IMR-90 (cell line): ENCODE results near the gene RPS19BP1. TPM values are rescaled to one million over a fixed set of nuclear protein-coding genes. Genes with fewer than 3 reads are reported as not detected.
A peak's percentile ranks its signal among the peaks of the same experiment; 100 is the strongest.

Experiments used
- ATAC-seq: fragments of 200-7000 bp; cut with Tn5 transposase; 2 replicates; pipeline ENCODE4 v1.9.1; 2020; ENCODE audit warnings: low read depth, mild to moderate bottlenecking, moderate library complexity
- BruUV-seq: library from RNA; stranded (reverse); fragments of 400-500 nt; replicated peaks from 2 replicates; lab custom pipeline; 2021; lab: Mats Ljungman, UMichigan
- CTCF ChIA-PET: fragments of 300-600 bp; formaldehyde crosslinking; extraction: SDS; loops from one replicate; lab custom pipeline; 2021; ENCODE audit warnings: antibody characterized with exemption; lab: Yijun Ruan, JAX
- POLR2A ChIA-PET: fragments of 300-600 bp; sonication (Branson Sonifier 250); formaldehyde crosslinking; loops from one replicate; lab custom pipeline; 2022; ENCODE audit warnings: antibody characterized with exemption; ENCODE audit not compliant: unreplicated experiment; lab: Charles Lee
- DNase-seq: peaks from one replicate; pipeline ENCODE4 v3.0.0; 2013
- H2AFZ ChIP-seq: replicated peaks from 2 replicates; pipeline ENCODE3; 2013; ENCODE audit warnings: low read length, mild to moderate bottlenecking; ENCODE audit not compliant: poor library complexity
- H2AK5ac ChIP-seq: 2 replicates; pipeline ENCODE4 v1.6.1; 2013; ENCODE audit warnings: low read depth, low read length, inconsistent platforms
- H2AK9ac ChIP-seq: replicated peaks from 2 replicates; pipeline ENCODE3; 2013; ENCODE audit warnings: mild to moderate bottlenecking, low read depth, low read length, moderate library complexity; ENCODE audit not compliant: poor library complexity
- H2BK120ac ChIP-seq: 2 replicates; pipeline ENCODE4 v1.6.1; 2013; ENCODE audit warnings: low read depth, low read length, inconsistent platforms
- H2BK15ac ChIP-seq: 3 replicates; pipeline ENCODE4 v1.6.1; 2013; ENCODE audit warnings: low read depth, low read length, inconsistent platforms
- H2BK20ac ChIP-seq: 2 replicates; pipeline ENCODE4 v1.6.1; 2013; ENCODE audit warnings: low read depth, mild to moderate bottlenecking, inconsistent platforms, low read length, moderate library complexity
- H2BK5ac ChIP-seq: 2 replicates; pipeline ENCODE4 v1.6.1; 2013; ENCODE audit warnings: mild to moderate bottlenecking, low read depth, low read length, inconsistent platforms; ENCODE audit not compliant: poor library complexity, severe bottlenecking
- H3K14ac ChIP-seq: replicated peaks from 2 replicates; pipeline ENCODE4 v1.6.1; 2013; ENCODE audit warnings: low read depth, low read length, inconsistent platforms
- H3K18ac ChIP-seq: 2 replicates; pipeline ENCODE4 v1.6.1; 2013; ENCODE audit warnings: low read depth, low read length, control low read depth
- H3K23ac ChIP-seq: 2 replicates; pipeline ENCODE4 v1.6.1; 2013; ENCODE audit warnings: low read depth, low read length, inconsistent platforms
- H3K27ac ChIP-seq: 2 replicates; pipeline ENCODE4 v1.5.1; 2013; ENCODE audit warnings: mild to moderate bottlenecking, control low read depth, low read length; ENCODE audit not compliant: insufficient read depth
- H3K27me3 ChIP-seq: 2 replicates; pipeline ENCODE4 v1.6.1; 2013; ENCODE audit warnings: low read length; ENCODE audit not compliant: control insufficient read depth, insufficient read depth
- H3K36me3 ChIP-seq: 2 replicates; pipeline ENCODE4 v1.6.1; 2013; ENCODE audit warnings: low read length, mixed read lengths; ENCODE audit not compliant: control insufficient read depth, insufficient read depth
- H3K4ac ChIP-seq: 2 replicates; pipeline ENCODE4 v1.6.1; 2013; ENCODE audit warnings: low read depth, low read length, inconsistent platforms
- H3K4me1 ChIP-seq: 2 replicates; pipeline ENCODE4 v1.6.1; 2013; ENCODE audit warnings: low read length, mixed read lengths; ENCODE audit not compliant: control insufficient read depth, insufficient read depth
- H3K4me2 ChIP-seq: 2 replicates; pipeline ENCODE4 v1.6.1; 2013; ENCODE audit warnings: low read depth, mild to moderate bottlenecking, control low read depth, low read length, moderate library complexity
- H3K4me3 ChIP-seq: 2 replicates; pipeline ENCODE4 v1.5.1; 2013; ENCODE audit warnings: low read depth, mild to moderate bottlenecking, control low read depth, low read length, moderate library complexity; ENCODE audit not compliant: insufficient read depth
- H3K56ac ChIP-seq: 2 replicates; pipeline ENCODE4 v1.6.1; 2013; ENCODE audit warnings: low read length, inconsistent platforms; ENCODE audit not compliant: insufficient read depth; ENCODE audit errors: extremely low read depth
- H3K79me1 ChIP-seq, 2 experiments: 2 replicates each; pipeline ENCODE4 v1.6.1; 2013; ENCODE audit warnings: low read length in 2 of 2, inconsistent platforms in 1 of 2, low read depth in 1 of 2
- H3K9ac ChIP-seq: 2 replicates; pipeline ENCODE4 v1.6.1; 2013; ENCODE audit warnings: low read depth, low read length, control low read depth
- H3K9me1 ChIP-seq: 2 replicates; pipeline ENCODE4 v1.6.1; 2013; ENCODE audit warnings: low read length, inconsistent platforms; ENCODE audit not compliant: insufficient read depth
- H3K9me3 ChIP-seq: 2 replicates; pipeline ENCODE4 v1.6.1; 2013; ENCODE audit warnings: low read length; ENCODE audit not compliant: control insufficient read depth, insufficient read depth
- H4K20me1 ChIP-seq: 2 replicates; pipeline ENCODE4 v1.6.1; 2013; ENCODE audit warnings: low read length, inconsistent platforms; ENCODE audit not compliant: insufficient read depth
- H4K5ac ChIP-seq: 2 replicates; pipeline ENCODE4 v1.6.1; 2013; ENCODE audit warnings: mild to moderate bottlenecking, low read depth, low read length, control low read depth
- H4K8ac ChIP-seq, 2 experiments: 2 replicates each; pipeline ENCODE4 v1.6.1; 2013; ENCODE audit warnings: low read depth in 2 of 2, low read length in 2 of 2, control low read depth in 1 of 2, inconsistent platforms in 1 of 2
- H4K91ac ChIP-seq: 2 replicates; pipeline ENCODE4 v1.6.1; 2013; ENCODE audit warnings: low read depth, low read length, inconsistent platforms; ENCODE audit not compliant: insufficient read depth
- BHLHE40 ChIP-seq: fragments of 150-350 bp; IDR thresholded peaks from 2 replicates; pipeline ENCODE4 v1.6.1; 2016; ENCODE audit warnings: mild to moderate bottlenecking, low read depth, low read length
- CTCF ChIP-seq: conservative IDR thresholded peaks from 2 replicates; pipeline ENCODE4 v1.5.1; 2012; ENCODE audit warnings: mild to moderate bottlenecking, low read depth, low read length, improper control_type of control experiment
- FOS ChIP-seq: fragments of 150-350 bp; IDR thresholded peaks from 2 replicates; pipeline ENCODE4 v1.6.1; 2016; ENCODE audit warnings: low read depth, low read length
- RAD21 ChIP-seq: IDR thresholded peaks from 2 replicates; pipeline ENCODE4 v1.6.1; 2012; ENCODE audit warnings: low read length, improper control_type of control experiment
- WGBS, 2 experiments: methylation state at CpG; one replicate each; pipeline versions ENCODE4 v1.1.5 to v1.1.7; 2013; ENCODE audit warnings: missing lambda C conversion rate in 2 of 2; ENCODE audit not compliant: insufficient read length in 1 of 2; ENCODE audit errors: extremely low coverage in 2 of 2; 5-methylcytosine and 5-hydroxymethylcytosine counted together
- dilution Hi-C: fragments of 300-500 bp; cut with HindIII; formaldehyde crosslinking; loops from one replicate; pipeline ENCODE4 v1.14.3; 2018; ENCODE audit warnings: low sequenced_read_pairs; ENCODE audit not compliant: unreplicated experiment
- in situ Hi-C: fragments of 300-500 bp; cut with MboI; formaldehyde crosslinking; loops from 3 replicates; pipeline ENCODE4 v1.14.3; 2019; ENCODE audit warnings: low sequenced_read_pairs, inconsistent platforms, mixed read lengths
- intact Hi-C: fragments of 100-400 bp; cut with micrococcal nuclease; formaldehyde crosslinking; loops from 2 replicates; pipeline ENCODE4 v1.10.0; 2022
- polyA plus RNA-seq, 3 experiments: library from polyadenylated mRNA; depleted of rRNA; stranded (reverse); fragments of >200 nt; gene quantifications; 2 replicates each; pipeline ENCODE4 v1.2.3, GENCODE V29; 2012; ENCODE audit warnings: low replicate concordance in 1 of 3
- total RNA-seq: library from RNA; depleted of rRNA; stranded (reverse); fragments of >200 nt; gene quantifications from 2 replicates; pipeline ENCODE4 v1.2.3, GENCODE V29; 2012
- TF ChIP-seq, protein P1 (sequence below): fragments of 150-350 bp; IDR thresholded peaks from 2 replicates; pipeline ENCODE4 v1.6.1; 2017; ENCODE audit warnings: mild to moderate bottlenecking, antibody characterized with exemption, low read length, low read depth

The RPS19BP1 gene
- total and polyA plus RNA-seq, 2 of the 4 experiments (the other 2 are of a cell fraction), result 33.0 to 95.4 TPM

GRCh38 chr22:39519681-39520225, 12.8 kb downstream of the RPS19BP1 start:
- no peaks in the 10 kb centered on the region for H3K9me3 ChIP-seq
- no peak overlapping the region; the same call in 1 of the 2 replicates for H2BK120ac ChIP-seq
- no TSS peak for BruUV-seq
- no peak overlapping the region for H3K18ac ChIP-seq
- dilution Hi-C loops (no loop called here), intact Hi-C loops (loop anchor here (1.0 to 10.0 kb wide), 6 partner anchors 17 to 347 kb away; partner anchors contain the start of genes MIEF1 and RPL3), in situ Hi-C loops (loop anchor here (10.0 kb wide), 2 partner anchors 115 to 205 kb away; partner anchors contain the start of gene RPL3)
- peak overlapping the region; percentile 41 for H4K91ac ChIP-seq
- DNase-seq (peak; percentile 99), ATAC-seq (peak; percentile 76)
- peak overlapping the region; percentile 86 for H3K4ac ChIP-seq
- H3K36me3 ChIP-seq, result peaks cover 41% of the 10 kb centered on the region
- peak overlapping the region; percentile 96 for H2AFZ ChIP-seq
- peak overlapping the region; percentile 75 for H3K27ac ChIP-seq
- peak overlapping the region; percentile 36; the same call in 1 of the 2 replicates for H3K14ac ChIP-seq
- H2BK20ac ChIP-seq, result no peak overlapping the region
- CTCF ChIA-PET, result interaction anchor here (0.6 to 0.7 kb wide), 2 partner anchors 120 to 200 kb away, joined by 3 read pairs; partner anchors contain the start of genes RPL3 and TAB1
- H3K27me3 ChIP-seq, result no peaks in the 10 kb centered on the region
- peak overlapping the region; percentile 91; the same call in 1 of the 2 replicates for H3K56ac ChIP-seq
- peak overlapping the region; percentile 90 for H3K9ac ChIP-seq
- peak overlapping the region; percentile 59 for H2AK9ac ChIP-seq
- H3K4me2 ChIP-seq, result peak overlapping the region; percentile 97
- H2BK15ac ChIP-seq, result no peak overlapping the region; the same call in 2 of the 3 replicates
- peaks cover 4% of the 10 kb centered on the region for H3K4me1 ChIP-seq
- peak overlapping the region; percentile 71 for H2AK5ac ChIP-seq
- H4K20me1 ChIP-seq, result peaks cover 48% of the 10 kb centered on the region
- 0% methylated on average over 25 of the region's 47 CpGs; no CpG with 5 or more reads in 1 of the 2 experiments for WGBS, 2 experiments
- H3K23ac ChIP-seq, result no peak overlapping the region
- TF ChIP-seq CTCF (peak; percentile 26), FOS (peak; percentile 17; the same call in 1 of the 2 replicates), RAD21 (no peak), BHLHE40 (no peak)
- TF ChIP-seq, protein P1, sequence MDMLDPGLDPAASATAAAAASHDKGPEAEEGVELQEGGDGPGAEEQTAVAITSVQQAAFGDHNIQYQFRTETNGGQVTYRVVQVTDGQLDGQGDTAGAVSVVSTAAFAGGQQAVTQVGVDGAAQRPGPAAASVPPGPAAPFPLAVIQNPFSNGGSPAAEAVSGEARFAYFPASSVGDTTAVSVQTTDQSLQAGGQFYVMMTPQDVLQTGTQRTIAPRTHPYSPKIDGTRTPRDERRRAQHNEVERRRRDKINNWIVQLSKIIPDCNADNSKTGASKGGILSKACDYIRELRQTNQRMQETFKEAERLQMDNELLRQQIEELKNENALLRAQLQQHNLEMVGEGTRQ, result no peak
- H3K4me3 ChIP-seq, result peak overlapping the region; percentile 89
- H3K79me1 ChIP-seq, result peaks cover 25 to 66% of the 10 kb centered on the region in 2 experiments
- H3K9me1 ChIP-seq, result peaks cover 4% of the 10 kb centered on the region; the same call in 1 of the 2 replicates
- peak overlapping the region; percentile 37; the same call in 1 of the 2 replicates for H4K5ac ChIP-seq
- H4K8ac ChIP-seq, result peak overlapping the region; percentile 91; a peak in 3 of 4 replicates
- POLR2A ChIA-PET, result interaction anchor here (0.5 to 1.2 kb wide), 7 partner anchors 9 to 898 kb away, joined by 3 to 8 read pairs (median 4); partner anchors contain the start of genes MIEF1 and TAB1
- H2BK5ac ChIP-seq, result peak overlapping the region; percentile 48
